NCI-H1092 (cell line): Measurements from ENCODE around the gene LUC7L2.
A peak's percentile ranks its signal among the peaks of the same experiment; 100 is the strongest.
"Not testable (repeated sequence)": the region's sequence is repeated elsewhere in the genome, so short reads cannot be mapped to it uniquely, and the experiment has no call there.

Source experiments
- DNase-seq: peaks from one replicate; lab custom pipeline; 2025; lab: John Stamatoyannopoulos, UW

The LUC7L2 gene, protein sequence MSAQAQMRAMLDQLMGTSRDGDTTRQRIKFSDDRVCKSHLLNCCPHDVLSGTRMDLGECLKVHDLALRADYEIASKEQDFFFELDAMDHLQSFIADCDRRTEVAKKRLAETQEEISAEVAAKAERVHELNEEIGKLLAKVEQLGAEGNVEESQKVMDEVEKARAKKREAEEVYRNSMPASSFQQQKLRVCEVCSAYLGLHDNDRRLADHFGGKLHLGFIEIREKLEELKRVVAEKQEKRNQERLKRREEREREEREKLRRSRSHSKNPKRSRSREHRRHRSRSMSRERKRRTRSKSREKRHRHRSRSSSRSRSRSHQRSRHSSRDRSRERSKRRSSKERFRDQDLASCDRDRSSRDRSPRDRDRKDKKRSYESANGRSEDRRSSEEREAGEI

DNA sequence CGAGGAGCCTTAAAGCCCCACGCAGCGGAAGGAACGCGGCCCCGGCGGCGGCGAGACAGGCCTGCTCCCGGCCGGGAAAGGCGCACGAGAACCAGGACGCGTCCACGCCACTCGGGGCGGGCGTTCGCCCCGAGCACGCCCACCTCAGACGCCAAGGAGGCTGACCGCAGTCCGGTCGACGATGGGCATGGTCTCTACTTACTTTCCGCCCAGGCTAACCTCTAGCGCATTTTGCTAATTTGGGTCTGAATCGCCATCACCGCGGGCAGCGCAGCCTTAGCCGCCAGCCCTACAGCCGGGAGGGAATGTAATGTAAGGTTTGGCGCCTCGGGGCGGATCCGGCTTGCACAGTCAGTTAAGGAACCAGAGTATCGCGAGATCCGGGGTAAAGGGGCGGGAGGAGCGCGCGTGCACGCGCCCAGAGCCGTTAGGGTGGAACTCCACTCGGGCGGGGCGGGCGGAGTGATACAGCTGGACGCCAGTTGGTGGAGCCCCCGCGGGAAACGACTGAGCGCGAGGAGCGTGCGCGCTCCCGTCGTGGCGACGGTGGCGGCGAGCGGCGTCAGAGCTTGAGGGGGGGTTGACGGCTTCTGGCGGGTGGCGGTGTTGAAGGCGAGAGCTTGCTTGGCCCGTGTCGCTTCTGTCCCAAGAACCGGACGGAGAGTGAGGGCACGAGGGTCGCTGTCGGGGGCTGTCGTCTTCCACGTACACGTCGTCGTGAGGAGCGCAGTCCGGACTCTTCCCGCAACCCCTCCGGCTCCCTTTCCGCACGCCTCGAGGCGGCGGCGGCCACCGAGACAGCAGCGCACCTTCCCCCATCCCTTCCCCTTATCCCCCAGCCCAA, at the start of gene LUC7L2:
LUC7L2 (plus strand) TSS at position 529 of the 844 bp plus-strand sequence. CDS start 368 bp downstream, outside the sequence.
- peak; percentile 99 for DNase-seq

DNA sequence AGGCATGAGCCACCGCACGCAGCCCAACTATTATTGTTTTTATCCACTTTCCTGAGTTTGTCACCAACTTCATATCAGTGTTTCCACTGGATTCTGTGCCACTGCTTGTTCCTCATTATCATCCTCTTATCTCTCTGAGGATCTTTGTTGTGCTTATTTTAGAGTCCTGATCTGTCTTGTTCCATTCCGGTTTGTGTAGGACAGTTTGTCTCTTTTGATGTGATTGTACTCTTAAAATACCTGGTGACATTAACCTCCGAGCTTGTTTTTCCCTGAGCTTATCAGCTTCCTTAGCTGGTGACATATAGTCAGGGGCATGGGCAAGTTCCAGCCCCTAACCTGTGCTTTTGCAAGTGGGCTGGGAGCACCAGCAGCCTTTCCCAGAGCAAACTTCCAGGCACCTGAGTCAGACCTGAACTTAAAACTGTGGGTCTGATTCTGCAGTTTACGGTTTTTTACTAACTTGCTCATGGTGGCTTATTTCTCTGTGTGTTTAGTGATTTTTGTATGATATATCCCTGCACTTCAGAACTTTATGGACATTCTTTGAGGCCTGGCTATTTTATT, 41.7 kb upstream of the LUC7L2 start:
- DNase-seq: no peak

DNA sequence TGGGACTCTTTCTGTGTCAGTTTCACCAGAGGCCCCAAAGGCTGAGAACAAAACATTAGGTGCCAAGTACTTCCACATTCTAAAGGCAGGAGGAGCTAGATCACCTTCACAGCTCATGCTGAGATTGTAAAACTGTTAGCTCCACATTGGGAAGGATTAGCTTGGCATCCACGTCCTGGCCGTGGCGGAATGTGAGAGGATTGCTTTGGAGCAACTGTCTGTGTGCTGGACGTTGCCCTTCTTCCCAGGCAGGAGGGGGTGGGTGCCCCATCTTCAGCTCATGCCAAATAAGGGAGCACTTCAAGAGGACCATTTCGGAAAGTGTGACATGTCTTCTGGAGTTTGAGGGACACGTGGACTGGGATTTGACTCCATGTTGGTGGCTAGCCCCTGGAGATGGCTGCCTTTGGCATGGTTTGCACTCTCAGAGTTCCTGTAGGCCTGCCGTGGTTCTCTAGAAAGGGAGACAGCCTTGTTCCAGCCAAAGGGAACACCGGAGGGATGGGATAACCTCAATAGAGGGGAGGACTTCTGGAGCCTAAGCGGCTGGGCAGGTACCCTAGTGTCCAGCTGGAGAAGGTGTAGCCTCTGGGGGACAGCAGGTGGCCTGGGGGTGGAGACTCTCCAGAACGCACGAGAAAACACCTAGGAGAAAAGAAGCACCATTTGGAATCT, 38.5 kb upstream of the LUC7L2 start:
- no peak for DNase-seq

DNA sequence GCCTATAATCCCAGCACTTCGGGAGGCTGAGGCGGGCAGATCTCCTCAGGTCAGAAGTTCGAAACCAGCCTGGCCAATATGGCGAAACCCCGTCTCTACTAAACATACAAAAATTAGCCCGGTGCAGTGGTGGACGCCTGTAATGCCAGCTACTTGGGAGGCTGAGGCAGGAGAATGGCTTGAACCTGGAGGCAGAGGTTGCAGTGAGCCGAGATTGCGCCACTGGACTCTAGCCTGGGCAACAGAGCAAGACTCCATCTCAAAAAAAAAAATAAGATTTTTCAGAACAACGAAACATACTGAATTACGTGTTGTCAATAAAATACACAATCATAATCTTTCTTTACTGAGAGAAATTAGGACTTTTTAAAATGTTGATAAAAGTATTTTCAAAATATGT, 35.0 kb upstream of the LUC7L2 start:
- DNase-seq: not testable (repeated sequence)

DNA sequence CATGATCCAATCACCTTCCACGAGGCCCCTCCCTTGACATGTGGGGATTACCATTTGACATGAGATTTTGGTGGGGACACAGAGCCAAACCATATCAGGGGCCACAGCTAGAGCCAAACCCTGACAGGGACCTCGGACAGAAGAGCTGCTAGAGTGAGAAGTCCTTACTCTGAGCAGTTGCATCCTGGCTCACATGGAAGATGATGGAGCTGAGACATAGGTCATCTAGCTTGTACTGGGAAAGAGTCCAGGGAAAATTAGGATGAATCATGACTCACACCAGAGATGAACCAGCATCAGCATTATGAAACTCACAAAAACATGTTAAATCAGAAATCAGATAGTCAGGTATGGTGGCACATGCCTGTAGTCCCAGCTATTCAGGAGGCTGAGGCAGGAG, 31.3 kb upstream of the LUC7L2 start:
- no peak for DNase-seq

DNA sequence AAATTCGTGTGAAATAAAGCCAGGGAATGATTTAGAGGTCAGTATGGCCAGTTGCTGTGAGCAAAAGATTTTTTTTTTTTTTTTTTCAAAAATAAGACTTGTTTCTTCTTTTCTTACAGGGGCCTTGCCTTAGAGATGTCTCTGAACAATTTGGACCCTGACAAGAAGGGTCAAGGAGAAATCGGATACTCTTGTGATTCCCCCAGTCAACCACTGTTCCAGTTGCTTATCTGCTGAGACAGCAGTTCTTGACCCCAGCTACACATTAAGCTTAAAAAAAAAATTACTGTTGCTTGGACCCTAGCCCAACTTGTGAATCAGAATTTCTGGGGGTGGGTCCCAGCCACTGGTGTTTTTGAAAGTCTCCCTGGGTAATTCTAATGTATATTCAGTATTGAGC, 30.6 kb upstream of the LUC7L2 start:
- DNase-seq: no peak

DNA sequence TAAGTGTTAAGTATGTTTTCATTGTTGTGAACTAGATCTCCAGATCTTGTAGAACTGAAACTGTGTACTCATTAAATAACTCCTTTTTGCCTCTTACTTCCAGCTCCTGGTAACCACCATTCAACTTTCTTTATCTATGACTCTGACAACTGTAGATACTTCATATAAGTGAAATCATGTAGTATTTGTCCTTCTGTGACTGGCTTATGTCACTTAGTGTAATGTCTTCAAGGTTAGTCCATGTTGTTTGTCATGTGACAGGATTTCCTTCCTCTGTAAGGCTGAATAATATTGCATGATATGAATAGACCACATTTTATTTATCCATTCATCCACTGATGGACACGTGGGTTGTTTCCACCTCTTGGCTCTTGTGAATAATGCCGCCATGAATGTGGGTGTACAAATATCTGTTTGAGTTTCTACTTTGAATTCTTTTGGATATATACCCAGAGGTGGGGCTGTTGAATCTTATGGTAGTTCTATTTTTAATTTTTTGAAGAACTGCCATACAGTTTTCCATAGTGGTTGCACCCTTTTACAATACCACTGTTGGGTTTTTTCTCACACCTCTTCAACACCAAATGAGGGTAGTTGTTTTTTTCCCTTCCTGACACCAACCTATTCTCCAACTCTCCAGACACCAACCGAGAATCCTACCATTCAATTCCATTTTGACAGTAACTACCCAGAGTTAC, 29.2 kb upstream of the LUC7L2 start:
- DNase-seq: no peak

DNA sequence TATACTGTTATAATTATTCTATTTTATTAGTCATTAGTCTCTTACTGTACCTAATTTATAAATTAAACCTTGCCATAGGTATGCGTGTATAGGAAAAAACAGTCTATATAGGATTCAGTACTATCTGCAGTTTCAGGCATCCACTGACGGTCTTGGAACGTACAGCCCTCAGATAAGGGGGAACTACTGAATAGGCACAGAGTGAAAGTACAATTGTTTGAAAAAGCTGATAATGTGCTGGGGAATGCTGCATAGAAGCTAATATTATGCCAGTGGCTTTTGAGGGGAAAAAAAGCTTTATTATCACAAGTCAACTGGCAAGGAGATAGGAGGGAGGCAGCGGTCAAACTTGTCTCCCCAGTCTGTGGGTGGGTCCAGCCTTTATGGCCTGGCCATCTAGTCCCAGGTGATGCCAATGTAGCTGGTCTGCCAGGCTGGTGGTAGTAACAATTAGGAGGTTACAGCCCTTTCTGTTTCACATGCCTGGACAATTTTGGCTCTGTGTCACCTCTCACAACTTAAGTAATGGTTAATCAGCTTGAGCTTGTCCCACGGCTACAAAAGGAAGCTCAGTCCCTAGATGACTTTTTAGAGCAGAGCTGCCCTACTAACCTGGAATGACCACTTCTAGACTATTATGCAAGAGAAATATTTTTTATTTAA, 26.9 kb upstream of the LUC7L2 start:
- DNase-seq: no peak

DNA sequence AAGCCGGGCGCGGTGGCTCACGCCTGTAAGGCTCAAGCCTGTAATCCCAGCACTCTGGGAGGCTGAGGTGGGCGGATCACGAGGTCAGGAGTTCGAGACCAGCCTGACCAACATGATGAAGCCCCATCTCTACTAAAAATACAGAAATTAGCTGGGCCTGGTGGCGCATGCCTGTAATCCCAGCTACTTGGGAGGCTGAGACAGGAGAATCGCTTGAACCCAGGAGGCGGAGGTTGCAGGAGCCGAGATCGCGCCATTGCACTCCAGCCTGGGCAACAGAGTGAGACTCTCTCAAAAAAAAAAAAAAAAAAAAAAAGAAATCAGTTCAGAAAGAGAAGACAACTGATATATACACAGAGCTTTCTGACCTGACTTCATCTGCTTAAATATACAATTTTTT, 26.3 kb upstream of the LUC7L2 start:
- DNase-seq: not testable (repeated sequence)

DNA sequence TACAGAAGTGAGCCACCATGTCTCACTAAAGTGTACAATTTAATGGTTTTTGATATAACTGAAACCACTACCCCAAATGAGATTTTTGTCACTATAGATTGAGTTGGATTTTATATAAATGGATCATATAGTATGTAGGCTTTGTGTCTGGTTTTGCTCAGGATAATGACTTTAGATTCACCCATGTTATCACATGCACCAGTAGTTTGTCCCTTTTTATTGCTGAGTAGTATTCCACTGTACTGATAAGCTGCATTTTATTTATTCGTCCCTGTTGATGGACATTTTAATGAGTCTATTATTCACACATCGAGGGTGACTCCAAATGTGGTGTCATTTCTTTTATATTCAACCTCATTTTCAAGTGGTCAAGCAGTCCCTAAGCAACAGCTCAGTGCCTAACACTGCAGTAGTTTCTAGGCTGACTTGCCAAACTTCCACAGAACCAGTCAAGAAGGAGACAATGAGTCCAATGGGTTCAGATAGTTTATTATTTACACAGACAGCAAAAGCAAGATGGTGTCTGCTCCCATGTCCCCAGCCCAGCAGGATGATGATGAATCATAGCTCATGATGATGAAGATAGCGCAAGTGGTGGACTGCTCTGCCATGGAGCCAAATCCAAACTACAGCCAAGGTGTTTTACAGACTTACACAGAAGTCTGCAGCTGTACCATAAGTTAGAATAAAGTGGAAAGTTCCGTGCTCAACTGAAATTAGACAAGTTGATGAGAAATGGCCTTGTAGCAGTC, 25.1 kb upstream of the LUC7L2 start:
- DNase-seq: no peak

DNA sequence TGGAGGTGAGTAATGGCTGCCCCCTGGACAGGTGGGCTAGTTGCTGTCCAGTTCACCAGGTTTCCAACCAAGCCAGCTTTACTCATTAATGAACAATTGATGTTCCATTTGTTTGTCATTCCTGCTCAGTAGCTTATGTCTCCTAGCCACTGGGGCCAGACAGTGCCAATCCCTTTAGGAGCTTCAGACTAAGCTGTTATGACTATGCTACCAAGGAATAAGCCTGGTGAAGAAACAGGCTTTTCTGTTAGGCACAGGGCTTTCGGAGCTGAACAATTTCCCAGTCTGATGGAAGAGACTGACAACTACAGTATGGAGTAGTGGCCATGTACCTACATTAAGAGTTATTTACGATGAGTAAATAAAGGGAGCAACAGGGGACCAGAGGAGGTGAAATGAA, 20.7 kb upstream of the LUC7L2 start:
- DNase-seq: no peak

DNA sequence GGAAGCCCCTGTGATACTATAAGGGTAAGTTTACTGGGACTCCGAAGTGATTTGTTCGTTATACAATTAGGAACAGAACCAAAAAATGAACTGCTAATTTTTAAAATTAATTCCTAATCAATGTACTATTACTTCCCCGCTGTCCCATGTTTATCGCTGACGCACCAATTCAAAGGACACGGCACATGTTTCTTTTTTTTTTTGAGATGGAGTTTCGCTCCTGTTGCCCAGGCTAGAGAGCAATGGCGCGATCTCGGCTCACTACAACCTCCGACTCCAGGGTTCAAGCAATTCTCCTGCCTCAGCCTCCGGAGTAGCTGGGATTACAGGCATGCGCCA, 20.0 kb upstream of the LUC7L2 start:
- DNase-seq: no peak

DNA sequence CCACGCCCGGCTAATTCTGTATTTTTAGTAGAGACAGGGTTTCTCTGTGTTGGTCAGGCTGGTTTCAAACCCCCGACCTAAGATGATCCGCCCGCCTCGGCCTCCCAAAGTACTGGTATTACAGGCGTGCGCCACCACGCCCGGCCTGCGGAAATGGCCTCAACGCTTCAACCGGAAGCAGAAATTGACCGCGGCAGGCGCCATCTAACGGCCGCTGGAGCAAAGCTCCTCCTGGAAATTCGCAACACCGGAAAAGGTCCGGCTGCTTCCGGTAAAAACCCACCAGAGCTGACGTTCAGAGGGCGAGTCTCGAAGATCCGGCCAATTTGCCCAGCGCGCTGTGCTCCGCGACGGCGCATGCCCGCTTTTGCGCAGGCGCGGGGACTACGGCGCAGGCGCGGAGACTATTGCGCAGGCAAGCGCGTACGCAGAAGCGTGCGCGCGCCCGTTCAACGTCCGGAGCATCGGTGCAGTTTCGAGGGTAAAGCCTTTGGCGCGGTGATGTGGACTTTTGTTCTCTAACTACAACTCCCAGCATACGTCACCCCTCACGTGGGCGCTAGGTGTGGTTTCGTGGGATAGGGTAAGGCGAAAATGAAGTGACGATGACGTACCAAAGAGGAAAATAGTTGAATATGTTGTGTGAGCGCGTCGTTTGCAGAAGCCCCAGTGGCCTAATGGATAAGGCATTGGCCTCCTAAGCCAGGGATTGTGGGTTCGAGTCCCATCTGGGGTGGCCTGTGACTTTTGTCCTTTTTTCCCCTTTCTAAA, 19.5 kb upstream of the LUC7L2 start:
- DNase-seq: peak; percentile 100

DNA sequence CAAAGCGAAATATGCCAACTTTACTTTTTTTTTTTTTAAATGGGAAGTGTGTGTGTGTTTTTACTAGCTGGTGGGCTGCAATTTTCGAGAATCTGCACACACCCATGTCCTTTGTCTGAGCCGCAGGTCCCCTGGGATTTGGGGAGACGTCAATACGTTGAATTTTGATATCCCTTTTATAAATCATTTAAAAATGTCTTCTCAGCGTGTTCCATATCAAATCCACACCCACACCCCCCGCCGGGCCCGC, 19.0 kb upstream of the LUC7L2 start:
- DNase-seq: no peak

DNA sequence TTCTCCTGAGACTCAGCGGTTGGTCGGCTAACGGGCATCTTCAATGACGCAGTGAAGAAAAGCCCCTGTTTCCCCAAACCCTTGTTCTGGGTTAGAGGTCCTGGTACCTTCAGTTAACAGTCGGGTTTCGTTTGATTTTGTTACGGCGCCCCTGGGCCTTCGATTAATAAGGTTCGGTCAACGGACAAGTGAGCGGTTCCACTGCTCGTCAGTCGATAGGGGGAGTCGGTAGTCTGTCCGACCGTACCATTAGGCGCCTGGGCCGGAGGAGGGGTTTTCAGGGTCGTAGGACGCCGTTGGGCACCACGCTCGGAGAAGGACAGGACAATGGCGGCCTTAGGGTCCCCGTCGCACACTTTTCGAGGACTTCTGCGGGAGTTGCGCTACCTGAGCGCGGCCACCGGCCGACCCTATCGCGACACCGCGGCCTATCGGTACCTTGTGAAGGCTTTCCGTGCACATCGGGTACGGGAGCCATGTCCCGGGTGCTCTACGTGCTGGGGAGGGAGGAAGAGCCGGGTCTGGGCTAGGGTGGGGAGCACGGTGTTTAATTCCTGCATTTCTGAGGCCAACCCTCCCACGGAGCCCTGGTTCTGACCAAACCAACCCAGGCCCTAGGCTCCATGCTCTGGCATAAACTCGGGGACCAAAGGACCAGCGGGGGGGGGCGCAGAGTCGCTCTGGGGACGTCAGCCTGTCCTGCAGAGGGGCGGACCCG, 18.5 kb upstream of the LUC7L2 start, which contains the start of gene FMC1:
FMC1 (plus strand) TSS at position 280 of the 718 bp plus-strand sequence; CDS start at position 328, 48 bp downstream.
- peak; percentile 94 for DNase-seq

DNA sequence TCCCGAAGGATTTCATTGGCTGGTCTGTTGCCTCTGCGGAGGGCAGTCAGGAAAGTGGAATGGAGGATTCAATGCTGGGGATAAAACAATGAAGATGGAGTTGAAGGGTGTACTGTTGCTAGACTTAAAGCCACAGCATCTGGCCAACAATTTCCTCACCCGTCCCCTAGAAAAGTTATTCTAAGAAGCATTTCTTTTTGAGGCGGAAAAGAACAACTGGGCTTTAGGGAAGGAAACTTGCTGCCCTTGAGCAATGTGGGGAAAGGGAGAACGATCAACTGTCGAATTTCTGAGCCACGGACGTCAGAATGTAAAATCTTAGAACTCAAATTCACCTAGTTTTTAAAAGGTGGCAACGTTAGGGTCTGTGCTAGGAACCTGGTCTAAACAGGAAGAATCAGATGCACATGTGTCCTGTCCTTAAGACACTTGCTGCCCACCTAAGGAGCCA, 17.9 kb upstream of the LUC7L2 start:
- no peak for DNase-seq

DNA sequence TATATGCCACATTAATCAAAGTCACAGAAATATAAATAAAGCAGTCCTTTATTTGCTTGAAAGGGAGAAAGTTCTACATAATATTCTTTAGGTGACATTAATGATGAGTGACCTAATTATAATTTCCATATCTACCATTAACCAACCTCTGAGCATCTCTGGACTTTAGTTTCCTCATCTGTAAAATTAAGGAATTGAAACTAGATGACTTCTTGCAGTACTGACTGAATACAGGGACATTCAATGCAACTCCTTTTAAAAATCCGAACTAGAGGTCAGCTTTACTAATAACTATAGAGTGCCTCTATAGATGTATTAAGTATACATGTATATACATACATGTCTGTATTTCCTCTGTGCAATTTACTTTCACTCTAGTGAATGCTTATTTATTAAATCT, 14.7 kb upstream of the LUC7L2 start:
- no peak for DNase-seq

DNA sequence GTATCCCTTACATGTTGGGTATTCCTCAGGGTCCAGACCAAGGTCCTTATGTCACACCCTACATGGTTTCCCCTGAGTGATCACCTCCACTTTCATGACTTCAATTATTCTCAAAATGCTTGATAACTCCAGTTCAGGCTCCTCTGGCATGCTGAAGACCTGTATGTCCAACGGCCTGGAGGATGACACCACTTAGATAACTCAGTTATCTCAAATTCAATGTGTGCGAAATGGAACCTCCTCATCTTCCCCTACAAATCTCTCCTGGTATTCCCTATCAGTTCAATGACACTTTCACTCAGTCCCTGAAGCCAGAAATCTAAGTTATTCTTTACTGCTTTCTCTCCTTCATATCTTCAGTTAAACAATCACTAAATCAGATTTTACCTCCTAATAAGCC, 8.7 kb upstream of the LUC7L2 start:
- DNase-seq: no peak

DNA sequence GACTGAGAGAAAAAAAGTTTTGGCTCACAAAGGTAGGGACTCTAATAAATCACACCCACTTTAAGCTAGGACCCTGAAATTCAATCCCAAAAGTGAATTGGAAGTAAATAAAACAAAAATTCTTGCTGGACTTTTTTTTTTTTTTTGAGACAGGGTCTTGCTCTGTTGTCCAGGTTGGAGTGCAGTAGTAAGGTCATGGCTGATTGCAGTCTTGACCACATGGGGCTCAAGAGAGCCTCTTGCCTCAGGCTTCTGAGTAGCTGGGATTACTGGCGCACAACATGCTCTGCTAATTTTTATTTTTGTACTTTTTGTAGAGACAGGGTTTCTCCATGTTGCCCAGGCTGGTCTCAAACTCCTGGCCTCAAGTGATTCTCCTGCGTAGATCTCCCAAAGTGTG, 5.0 kb upstream of the LUC7L2 start:
- DNase-seq: no peak
